ENCODE results near the gene PELO.
"Not testable (repeated sequence)": the region's sequence is repeated elsewhere in the genome, so short reads cannot be mapped to it uniquely, and the experiment has no call there.

The PELO gene

GRCh38 chr5:52787600-52788504 is at the start of gene PELO, which contains the start of gene ITGA1:
PELO (plus strand) TSS chr5:52787916; CDS start chr5:52800395, 12,479 bp downstream.
ITGA1 (plus strand) TSS chr5:52787916; CDS start chr5:52788354, 438 bp downstream.
- peak; percentile 55 for DNase-seq (ENCODE audit: low read depth)

DNA sequence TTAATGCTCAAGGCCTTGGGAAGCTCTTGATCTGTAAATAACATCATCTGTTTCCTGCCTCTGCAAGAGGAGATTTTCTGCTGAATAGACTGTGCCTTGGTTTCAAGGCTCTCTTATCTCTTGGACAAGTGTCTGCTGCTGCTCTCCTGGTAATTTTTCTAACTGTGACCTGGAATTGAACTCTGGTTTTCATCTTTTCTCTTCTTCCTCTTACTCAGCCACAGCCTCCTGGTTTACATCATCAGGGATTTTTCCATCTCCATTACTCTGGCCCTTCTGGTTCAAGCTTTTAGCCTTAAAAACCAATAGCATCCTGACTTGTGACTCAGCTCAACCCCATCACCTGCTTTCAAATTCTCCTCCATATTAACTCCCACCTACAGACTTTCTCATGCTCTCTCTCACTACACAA is 49.6 kb upstream of the PELO start:
- DNase-seq (ENCODE audit: low read depth): no peak

DNA sequence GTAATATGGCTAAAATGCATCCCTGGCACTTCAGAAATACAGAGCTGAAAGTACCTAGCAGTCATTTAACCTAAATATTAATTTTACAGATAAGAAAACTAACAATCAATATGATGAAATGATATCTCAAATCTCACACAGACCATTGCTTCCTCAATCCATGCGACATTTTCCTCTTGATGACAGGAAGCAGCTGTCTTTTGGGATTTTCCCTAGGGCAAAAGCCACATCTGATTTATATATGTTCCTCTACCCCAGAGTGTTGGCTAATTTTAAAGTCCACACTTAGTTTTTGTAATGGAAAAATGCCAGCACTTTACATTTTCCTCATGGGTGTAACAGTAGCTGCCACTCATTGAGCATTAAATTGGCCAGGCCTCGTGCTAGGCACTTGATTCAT is 47.7 kb upstream of the PELO start:
- DNase-seq (ENCODE audit: low read depth): no peak

DNA sequence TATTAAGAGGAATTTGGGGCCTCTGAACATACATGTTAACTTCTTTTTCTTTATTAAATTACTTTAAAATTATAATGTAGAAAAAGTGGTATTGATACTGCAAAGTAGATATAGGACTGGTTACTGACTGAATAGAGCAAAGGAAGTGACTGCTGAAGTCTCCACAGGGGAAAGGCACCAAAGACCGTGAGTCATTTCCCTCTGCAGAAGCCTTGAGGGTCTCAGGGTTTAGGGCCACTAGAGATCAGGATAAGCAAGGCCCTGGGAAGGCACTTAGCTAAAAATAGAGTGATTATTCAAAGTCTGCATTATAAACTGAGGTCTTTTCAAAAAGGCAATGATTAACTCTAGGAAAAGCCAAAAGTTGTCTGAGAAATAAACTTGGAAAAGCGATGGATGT is 44.7 kb upstream of the PELO start:
- no peak for DNase-seq (ENCODE audit: low read depth)

- DNase-seq (ENCODE audit: low read depth): no peak
Observed at GRCh38 chr5:52743529-52743928, 44.2 kb upstream of the PELO start.

- peak; percentile 35 for DNase-seq (ENCODE audit: low read depth)
Observed at GRCh38 chr5:52743970-52744369, 43.7 kb upstream of the PELO start.

DNA sequence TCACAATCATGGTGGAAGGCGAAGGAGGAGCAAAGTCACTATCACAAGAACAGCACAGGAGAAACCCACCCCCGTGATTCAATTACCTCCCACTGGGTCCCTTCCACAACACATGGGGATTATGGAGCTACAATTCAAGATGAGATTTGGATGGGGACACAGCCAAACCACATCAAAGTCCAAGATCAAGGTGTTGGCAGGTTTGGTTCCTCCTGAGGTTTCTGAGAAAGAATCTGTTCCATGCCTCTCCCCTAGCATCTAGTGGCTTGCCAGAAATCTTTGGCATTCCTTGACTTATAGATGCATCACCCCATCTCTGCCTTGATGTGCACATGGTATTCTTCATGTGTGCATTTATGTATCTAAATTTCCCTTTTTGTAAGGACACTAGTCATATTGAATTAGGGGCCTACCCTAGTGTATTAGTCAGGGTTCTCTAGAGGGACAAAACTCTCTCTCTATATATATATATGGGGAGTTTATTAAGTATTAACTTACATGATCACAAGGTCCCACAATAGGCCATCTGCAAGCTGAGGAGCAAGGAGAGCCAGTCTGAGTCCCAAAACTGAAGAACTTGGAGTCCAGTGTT is 42.8 kb upstream of the PELO start:
- not testable (repeated sequence) for DNase-seq (ENCODE audit: low read depth)

DNA sequence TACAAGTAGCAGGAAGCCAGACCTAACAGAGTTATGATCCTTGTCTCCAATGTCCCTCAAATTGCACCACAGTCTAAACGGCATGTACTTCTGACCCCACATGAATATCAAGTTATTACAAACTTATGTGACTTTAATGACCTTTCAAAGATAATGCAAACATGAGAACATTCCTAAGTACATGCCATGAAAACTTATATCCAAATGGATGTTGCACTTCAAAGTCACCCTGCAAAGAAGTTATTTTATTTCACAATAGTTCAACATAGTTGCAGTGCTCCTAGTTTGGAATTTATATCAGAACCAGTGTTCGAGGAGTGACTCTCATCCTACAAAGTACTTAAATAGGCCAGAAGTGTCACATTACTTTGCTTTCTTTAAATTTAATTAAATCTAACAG is 41.2 kb upstream of the PELO start:
- DNase-seq (ENCODE audit: low read depth): no peak

DNA sequence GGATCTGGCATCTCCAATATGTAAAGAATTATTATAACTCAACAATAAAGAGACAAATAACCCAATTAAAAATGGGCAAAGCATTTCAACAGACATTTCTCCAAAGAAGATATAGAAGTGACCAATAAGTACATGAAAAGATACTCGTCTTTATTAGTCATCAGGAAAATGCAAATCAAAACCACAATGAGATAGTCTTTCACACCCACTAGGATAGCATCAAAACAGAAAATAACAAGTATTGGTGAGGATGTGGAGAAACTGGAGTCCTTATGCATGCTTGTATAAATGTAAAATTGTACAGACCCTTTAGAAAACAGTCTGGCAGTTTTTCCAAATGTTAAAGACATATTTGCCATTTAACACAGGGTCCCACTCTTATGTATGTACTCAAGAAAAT is 39.1 kb upstream of the PELO start:
- DNase-seq (ENCODE audit: low read depth): no peak

- DNase-seq (ENCODE audit: low read depth): no peak
Observed at GRCh38 chr5:52749666-52750065, 38.0 kb upstream of the PELO start.

DNA sequence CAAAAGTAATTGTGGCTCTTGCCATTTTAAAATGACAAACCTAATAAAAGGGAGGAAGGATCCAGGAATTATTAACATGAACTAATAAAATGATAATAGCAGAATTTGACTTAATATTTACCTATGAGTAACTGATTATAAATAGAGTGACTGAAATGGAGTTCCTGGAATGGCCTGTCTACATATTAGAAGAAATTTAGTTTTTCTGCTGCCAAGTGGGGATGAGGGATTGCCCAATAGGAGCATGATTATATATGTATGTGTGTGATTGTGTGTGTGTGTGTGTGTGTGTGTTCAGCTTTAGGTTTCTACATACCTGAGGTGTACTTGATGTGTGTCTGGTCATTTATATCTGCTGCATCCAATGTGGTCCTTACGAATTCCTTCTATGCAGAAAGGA is 36.6 kb upstream of the PELO start:
- no peak for DNase-seq (ENCODE audit: low read depth)

DNA sequence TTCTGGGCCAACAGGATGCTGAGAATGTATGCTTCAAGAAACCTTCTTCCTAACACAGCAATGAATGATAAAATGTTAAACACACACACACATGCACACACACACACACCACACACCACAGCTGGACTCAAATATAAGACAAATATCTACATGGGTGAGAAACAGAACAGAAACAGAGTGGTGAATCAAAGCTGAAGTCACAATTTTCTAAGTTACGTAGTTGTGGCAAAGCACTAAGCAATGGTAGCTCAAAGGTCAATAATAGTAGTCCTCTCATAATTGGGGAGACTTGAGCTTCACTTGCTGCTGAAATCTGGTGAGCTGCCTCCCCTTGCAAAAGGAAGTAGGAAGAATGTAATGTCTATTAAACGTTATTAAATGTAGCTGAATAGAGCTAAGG is 33.7 kb upstream of the PELO start:
- no peak for DNase-seq (ENCODE audit: low read depth)

GRCh38 chr5:52757527-52757926 is 30.2 kb upstream of the PELO start:
- no peak for DNase-seq (ENCODE audit: low read depth)

DNA sequence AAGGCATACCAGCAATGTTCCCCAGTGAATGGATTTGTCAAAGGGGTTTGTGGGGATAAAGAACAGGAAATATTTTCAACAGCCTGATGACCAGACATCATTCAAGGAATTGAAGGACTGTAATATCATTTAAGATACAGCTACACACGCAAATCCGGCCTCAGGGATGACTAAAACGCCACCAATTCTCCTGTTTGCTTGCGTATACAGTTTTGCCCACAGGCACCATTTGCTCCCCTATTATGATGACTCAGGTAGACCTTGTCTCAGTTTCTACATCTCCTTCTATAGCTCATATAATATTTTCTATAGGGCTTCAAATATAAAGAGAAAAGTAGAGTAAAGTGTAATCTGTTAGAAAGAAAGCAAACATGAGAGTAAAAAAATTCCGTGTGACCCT is 29.7 kb upstream of the PELO start:
- no peak for DNase-seq (ENCODE audit: low read depth)

GRCh38 chr5:52759331-52759730 is 28.4 kb upstream of the PELO start:
- DNase-seq (ENCODE audit: low read depth): no peak

GRCh38 chr5:52760695-52761366 is 26.9 kb upstream of the PELO start:
- peak; percentile 45 for DNase-seq (ENCODE audit: low read depth)

GRCh38 chr5:52767217-52767743 is 20.4 kb upstream of the PELO start:
- no peak for DNase-seq (ENCODE audit: low read depth)

DNA sequence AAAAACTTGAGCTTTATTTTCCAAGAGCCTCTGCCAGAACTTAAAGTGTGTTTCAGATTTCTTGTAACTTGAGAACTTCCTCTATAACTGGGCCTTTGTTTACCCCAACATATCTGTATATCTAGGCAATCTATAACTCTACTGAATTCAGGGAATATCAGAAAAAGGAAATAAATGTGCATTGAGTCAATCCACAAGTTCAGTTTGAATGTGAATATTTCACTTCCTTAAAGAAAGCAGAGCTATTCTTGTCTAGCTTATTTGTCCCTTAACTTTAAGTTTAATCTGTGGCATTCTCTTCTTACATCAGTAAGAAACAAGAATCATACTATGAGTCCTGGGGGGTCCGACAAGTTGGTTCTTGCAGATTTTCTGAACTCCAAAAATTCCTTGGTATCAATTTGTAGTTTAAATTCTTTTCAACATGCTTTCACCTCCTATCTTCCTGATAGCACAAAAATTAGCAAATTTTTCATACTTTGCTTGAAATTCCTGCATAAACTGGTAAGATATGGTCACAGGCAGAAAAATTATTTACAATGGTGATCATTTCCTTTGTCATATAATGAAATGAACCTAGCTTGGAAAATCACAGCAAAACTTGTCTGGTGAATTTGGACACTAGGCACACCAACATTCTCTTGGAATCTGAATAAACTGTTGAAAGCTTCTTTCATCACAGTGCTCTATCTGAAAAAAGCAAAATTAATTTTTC is 19.8 kb upstream of the PELO start:
- DNase-seq (ENCODE audit: low read depth): no peak

- no peak for DNase-seq (ENCODE audit: low read depth)
Observed at GRCh38 chr5:52769061-52769460, 18.7 kb upstream of the PELO start.

GRCh38 chr5:52770287-52770939 is 17.3 kb upstream of the PELO start:
- DNase-seq (ENCODE audit: low read depth): no peak

DNA sequence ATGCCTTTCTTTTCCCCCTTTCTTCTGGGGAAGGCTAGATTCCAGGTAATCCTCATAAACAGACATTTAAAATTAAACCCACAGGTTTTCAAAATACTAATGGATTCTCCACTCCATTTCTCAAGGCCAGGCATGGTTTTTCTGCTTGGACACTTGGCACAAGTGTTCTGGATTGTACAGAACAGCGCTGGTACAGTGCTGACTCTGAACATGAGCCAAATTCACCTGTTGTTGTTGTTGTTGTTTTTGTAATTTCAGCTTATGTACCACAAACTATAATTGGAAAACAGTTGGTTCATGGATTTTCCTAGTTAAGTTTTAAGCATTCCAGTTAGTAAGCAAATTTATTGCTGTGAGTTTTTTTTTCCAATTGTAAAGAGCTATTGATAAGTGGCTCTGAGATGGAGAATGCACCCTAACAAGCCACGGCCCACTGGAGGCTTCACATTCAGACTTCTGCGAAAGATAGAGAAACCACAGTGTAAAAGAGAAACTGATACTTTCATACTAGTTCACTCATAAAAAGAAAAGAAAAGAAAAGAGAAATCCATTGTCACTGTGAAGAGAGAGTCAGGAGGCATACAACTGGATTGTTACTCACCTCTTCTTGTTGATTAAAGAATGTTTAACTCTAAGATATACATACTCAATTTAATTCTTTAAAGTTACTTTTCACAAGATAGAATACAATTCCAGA is 16.2 kb upstream of the PELO start:
- no peak for DNase-seq (ENCODE audit: low read depth)
